CD4-positive, alpha-beta memory T cell (primary cell): Measurements from ENCODE around the gene GLS. TPM values are rescaled to one million over a fixed set of nuclear protein-coding genes. Genes with fewer than 3 reads are reported as not detected.
A peak's percentile ranks its signal among the peaks of the same experiment; 100 is the strongest.
"Not testable (repeated sequence)": the region's sequence is repeated elsewhere in the genome, so short reads cannot be mapped to it uniquely, and the experiment has no call there.

ENCODE experiments used
- CTCF ChIA-PET: fragments of 350-600 bp; sonication (Branson Sonifier 250); formaldehyde crosslinking; loops from one replicate; lab custom pipeline; 2021; ENCODE audit warnings: inconsistent platforms; ENCODE audit not compliant: partially characterized antibody; lab: Charles Lee
- POLR2A ChIA-PET: fragments of 350-600 bp; sonication (Branson Sonifier 250); formaldehyde crosslinking; loops from one replicate; lab custom pipeline; 2021; ENCODE audit not compliant: partially characterized antibody; lab: Charles Lee
- DNase-seq, 5 donors: peaks; one replicate each; pipeline versions ENCODE4 v3.0.0 to v3.0.0-alpha.2; 2020 to 2022; ENCODE audit warnings: mixed read lengths in 1 of 5
- H3K27ac ChIP-seq: one replicate; pipeline ENCODE4 v1.7.0; 2013; ENCODE audit warnings: low read depth, low read length
- H3K27me3 ChIP-seq: 2 replicates; pipeline ENCODE4 v1.7.0; 2013; ENCODE audit warnings: mild to moderate bottlenecking, low read length, moderate library complexity; ENCODE audit not compliant: insufficient read depth
- H3K36me3 ChIP-seq: 2 replicates; pipeline ENCODE4 v1.7.0; 2013; ENCODE audit warnings: mild to moderate bottlenecking, low read length, moderate library complexity; ENCODE audit not compliant: insufficient read depth
- H3K4me1 ChIP-seq: 2 replicates; pipeline ENCODE4 v1.7.0; 2013; ENCODE audit warnings: mild to moderate bottlenecking, low read length, moderate library complexity; ENCODE audit not compliant: insufficient read depth
- H3K4me3 ChIP-seq, 2 donors: one replicate each; pipeline ENCODE4 v1.7.0; 2013; ENCODE audit warnings: low read length in 2 of 2, mild to moderate bottlenecking in 1 of 2
- H3K9me3 ChIP-seq, 2 donors: one replicate each; pipeline ENCODE4 v1.7.0; 2013; ENCODE audit warnings: low read length in 2 of 2, control low read depth in 1 of 2; ENCODE audit not compliant: control insufficient read depth in 1 of 2
- H3K27ac Mint-ChIP-seq, 7 donors: one replicate each; pipeline ENCODE4 v1.8.0; 2020 to 2021; ENCODE audit warnings: mixed read lengths in 7 of 7, mild to moderate bottlenecking in 6 of 7, inconsistent platforms in 3 of 7, moderate library complexity in 3 of 7
- H3K27me3 Mint-ChIP-seq, 2 donors: one replicate each; pipeline ENCODE4 v1.8.0; 2020 to 2021; ENCODE audit warnings: mixed read lengths in 2 of 2
- H3K36me3 Mint-ChIP-seq, 2 donors: one replicate each; pipeline ENCODE4 v1.8.0; 2020 to 2021; ENCODE audit warnings: mixed read lengths in 2 of 2, inconsistent platforms in 1 of 2, mild to moderate bottlenecking in 1 of 2
- H3K4me1 Mint-ChIP-seq, 4 donors: one replicate each; pipeline ENCODE4 v1.8.0; 2020 to 2021; ENCODE audit warnings: mixed read lengths in 4 of 4, mild to moderate bottlenecking in 1 of 4
- H3K4me3 Mint-ChIP-seq, 8 donors: one replicate each; pipeline ENCODE4 v1.8.0; 2020 to 2021; ENCODE audit warnings: mixed read lengths in 8 of 8, mild to moderate bottlenecking in 7 of 8, moderate library complexity in 6 of 8, inconsistent platforms in 3 of 8
- H3K9me3 Mint-ChIP-seq, 8 donors: one replicate each; pipeline ENCODE4 v1.8.0; 2020 to 2021; ENCODE audit warnings: mixed read lengths in 8 of 8, mild to moderate bottlenecking in 5 of 8, inconsistent platforms in 3 of 8, moderate library complexity in 1 of 8
- intact Hi-C: fragments of 100-400 bp; cut with micrococcal nuclease; formaldehyde crosslinking; loops from one replicate; pipeline ENCODE4 v1.15.1; 2023
- polyA plus RNA-seq, 2 donors: library from polyadenylated mRNA; unstranded; fragments of 300-500 nt; fragmentation: Illumina TruSeq; gene quantifications; one replicate each; pipeline ENCODE4 v1.2.3, GENCODE V29; 2021
- total RNA-seq, 2 experiments: library from RNA; stranded (reverse); gene quantifications; one replicate each; pipeline ENCODE4 v1.2.3, GENCODE V29; 2021

Gene GLS
- total and polyA plus RNA-seq, 4 experiments from 2014 or later, result 27.0 to 208 (median 132) TPM

DNA sequence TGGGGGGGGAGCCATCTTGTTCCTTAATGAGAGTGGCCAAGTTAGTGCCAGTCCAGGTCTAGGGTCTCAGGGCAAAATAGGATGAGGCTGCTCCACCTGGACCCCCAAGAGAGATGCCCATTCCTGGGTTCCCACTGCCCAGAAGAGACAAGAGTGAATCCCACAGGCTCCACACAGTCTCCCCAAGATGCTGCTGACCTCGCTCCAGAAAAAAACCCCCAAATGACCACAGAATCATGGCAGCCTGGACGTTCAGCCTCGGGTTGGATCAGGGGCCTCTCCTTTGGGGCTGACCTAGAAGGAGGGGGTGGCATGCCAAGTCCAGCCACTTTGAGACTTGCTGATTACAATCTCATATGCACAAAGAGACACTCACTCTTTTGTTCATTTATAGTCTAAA is 108.3 kb downstream of the GLS start:
- DNase-seq, result no peak
- ChIA-PET POLR2A (interaction anchor here (1.2 to 1.6 kb wide), 5 partner anchors 13 to 107 kb away, joined by 3 to 5 read pairs (median 3); partner anchors contain the start of gene GLS), CTCF (interaction anchor here (1.3 to 1.5 kb wide), 3 partner anchors 19 to 208 kb away, joined by 3 to 4 read pairs (median 3); no protein-coding TSS in a partner anchor)
- no peak overlapping the region for H3K27ac ChIP-seq
- no peak overlapping the region for H3K4me3 Mint-ChIP-seq
- H3K36me3 ChIP-seq, result peaks cover 97% of the 10 kb centered on the region
- H3K27me3 ChIP-seq, result no peaks in the 10 kb centered on the region
- no peaks in the 10 kb centered on the region for H3K9me3 Mint-ChIP-seq
- no peaks in the 10 kb centered on the region for H3K9me3 ChIP-seq
- intact Hi-C loops, result loop anchor here (5.0 kb wide), 1 partner anchor 33 kb away; no protein-coding TSS in a partner anchor
- H3K27me3 Mint-ChIP-seq, result no peaks in the 10 kb centered on the region
- H3K27ac Mint-ChIP-seq, result no peak overlapping the region
- peaks cover 13 to 28% (median 20%) of the 10 kb centered on the region in 4 donors for H3K4me1 Mint-ChIP-seq
- H3K36me3 Mint-ChIP-seq, result peaks cover 81 to 92% of the 10 kb centered on the region in 2 donors
- peaks cover 13% of the 10 kb centered on the region for H3K4me1 ChIP-seq
- H3K4me3 ChIP-seq, result no peak overlapping the region

- no peaks in the 10 kb centered on the region for H3K9me3 ChIP-seq
- peaks cover 13% of the 10 kb centered on the region for H3K4me1 ChIP-seq
- peaks cover 94% of the 10 kb centered on the region for H3K36me3 ChIP-seq
- Mint-ChIP-seq H3K4me1 (peaks cover 16 to 29% (median 22%) of the 10 kb centered on the region in 4 donors), H3K27me3 (no peaks in the 10 kb centered on the region), H3K9me3 (no peaks in the 10 kb centered on the region), H3K4me3 (no peak overlapping the region), H3K27ac (peak overlapping the region in 4 of 7 donors; percentile 38 to 81 (median 60)), H3K36me3 (peaks cover 78 to 89% of the 10 kb centered on the region in 2 donors)
- H3K27ac ChIP-seq, result no peak overlapping the region
- H3K4me3 ChIP-seq, result no peak overlapping the region
- ChIA-PET CTCF (interaction anchor here (0.7 to 1.3 kb wide), 3 partner anchors 62 to 209 kb away, joined by 3 to 4 read pairs (median 3); no protein-coding TSS in a partner anchor), POLR2A (interaction anchor here (1.2 to 1.3 kb wide), 2 partner anchors 15 to 109 kb away, joined by 3 to 5 read pairs; partner anchors contain the start of gene GLS)
- DNase-seq, result no peak
- H3K27me3 ChIP-seq, result no peaks in the 10 kb centered on the region
- intact Hi-C loops, result no loop called here
Observed at GRCh38 chr2:190990132-190990531, 109.5 kb downstream of the GLS start.

GRCh38 chr2:190993292-190993643 is 112.6 kb downstream of the GLS start:
- H3K27ac ChIP-seq, result no peak overlapping the region
- no peaks in the 10 kb centered on the region for H3K27me3 ChIP-seq
- peaks cover 94% of the 10 kb centered on the region for H3K36me3 ChIP-seq
- Mint-ChIP-seq H3K9me3 (no peaks in the 10 kb centered on the region), H3K27me3 (no peaks in the 10 kb centered on the region), H3K4me1 (peaks cover 22 to 41% (median 30%) of the 10 kb centered on the region in 4 donors), H3K27ac (peak overlapping the region in 4 of 7 donors; percentile 10 to 73 (median 16)), H3K4me3 (no peak overlapping the region), H3K36me3 (peaks cover 81 to 90% of the 10 kb centered on the region in 2 donors)
- intact Hi-C loops, result no loop called here
- POLR2A ChIA-PET, result no interaction called here
- no peaks in the 10 kb centered on the region for H3K9me3 ChIP-seq
- CTCF ChIA-PET, result interaction anchor here (1.1 to 1.9 kb wide), 4 partner anchors 36 to 163 kb away, joined by 3 to 5 read pairs (median 4); no protein-coding TSS in a partner anchor
- H3K4me1 ChIP-seq, result peaks cover 7% of the 10 kb centered on the region
- no peak for DNase-seq
- no peak overlapping the region for H3K4me3 ChIP-seq

- no peaks in the 10 kb centered on the region for H3K9me3 Mint-ChIP-seq
- peaks cover 7% of the 10 kb centered on the region for H3K4me1 ChIP-seq
- no peaks in the 10 kb centered on the region for H3K9me3 ChIP-seq
- H3K4me1 Mint-ChIP-seq, result peaks cover 22 to 45% (median 31%) of the 10 kb centered on the region in 4 donors
- H3K36me3 ChIP-seq, result peaks cover 92% of the 10 kb centered on the region
- H3K27me3 Mint-ChIP-seq, result no peaks in the 10 kb centered on the region
- intact Hi-C loops, result no loop called here
- peaks cover 77 to 87% of the 10 kb centered on the region in 2 donors for H3K36me3 Mint-ChIP-seq
- ChIA-PET POLR2A (no interaction called here), CTCF (interaction anchor here (1.1 to 4.2 kb wide), 6 partner anchors 27 to 162 kb away, joined by 3 to 19 read pairs (median 4); no protein-coding TSS in a partner anchor)
- H3K27me3 ChIP-seq, result no peaks in the 10 kb centered on the region
- no peak for DNase-seq
- H3K4me3 Mint-ChIP-seq, result peak overlapping the region in 1 of 8 donors; percentile 57
- H3K27ac Mint-ChIP-seq, result peak overlapping the region; percentile 10 to 86 (median 52)
- H3K27ac ChIP-seq, result no peak overlapping the region
- H3K4me3 ChIP-seq, result no peak overlapping the region
Observed at GRCh38 chr2:190994148-190994547, 113.5 kb downstream of the GLS start.

- peaks cover 78 to 88% of the 10 kb centered on the region in 2 donors for H3K36me3 Mint-ChIP-seq
- H3K27me3 Mint-ChIP-seq, H3K9me3 ChIP-seq, intact Hi-C loops, DNase-seq, H3K27me3 ChIP-seq, H3K4me3 Mint-ChIP-seq, H3K4me3 ChIP-seq, POLR2A ChIA-PET, H3K9me3 Mint-ChIP-seq, H3K4me1 ChIP-seq, H3K27ac ChIP-seq: not testable (repeated sequence)
- H3K36me3 ChIP-seq, result peaks cover 92% of the 10 kb centered on the region
- H3K27ac Mint-ChIP-seq, result peak overlapping the region in 6 of 7 donors; percentile 27 to 88 (median 78)
- peaks cover 27 to 56% (median 30%) of the 10 kb centered on the region in 4 donors for H3K4me1 Mint-ChIP-seq
- CTCF ChIA-PET, result interaction anchor here (1.1 to 4.2 kb wide), 6 partner anchors 8 to 43 kb away, joined by 4 to 19 read pairs (median 6); no protein-coding TSS in a partner anchor
Observed at GRCh38 chr2:190995315-190995714, 114.7 kb downstream of the GLS start.

DNA sequence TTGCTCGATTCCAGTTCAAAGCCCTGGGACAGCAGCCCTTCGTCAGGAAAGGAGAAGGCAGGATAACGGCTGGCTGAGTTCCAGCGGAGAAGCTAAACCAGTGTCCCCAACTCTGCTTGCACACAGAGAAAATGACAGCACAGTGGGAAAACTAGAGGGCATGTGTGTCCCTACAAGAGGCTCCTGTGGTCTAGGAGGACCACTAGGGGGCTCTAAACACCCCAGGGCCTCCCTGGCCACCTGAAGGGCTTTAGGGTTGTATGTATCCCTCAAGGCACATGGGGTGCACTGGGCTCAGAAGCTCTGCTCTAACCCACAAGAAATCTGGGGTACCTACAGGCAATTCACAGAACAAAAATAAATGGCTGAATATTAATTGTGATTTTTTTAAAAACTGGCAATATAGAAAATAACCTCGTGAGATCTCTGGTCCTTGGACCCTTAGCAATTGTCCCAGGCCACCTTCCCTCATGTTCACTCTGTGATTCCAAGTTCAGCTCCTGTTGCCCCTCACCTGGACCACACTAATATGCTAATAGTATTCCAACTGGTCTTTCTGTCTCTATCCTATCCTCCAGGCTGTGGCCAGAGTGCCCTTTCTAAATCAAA is 115.8 kb downstream of the GLS start:
- intact Hi-C loops, result loop anchor here (1.0 to 2.0 kb wide), 4 partner anchors 14 to 146 kb away; no protein-coding TSS in a partner anchor
- H3K4me1 Mint-ChIP-seq, result peaks cover 32 to 63% (median 36%) of the 10 kb centered on the region in 4 donors
- Histone ChIP-seq H3K27ac (no peak overlapping the region), H3K36me3 (peaks cover 92% of the 10 kb centered on the region), H3K9me3 (no peaks in the 10 kb centered on the region), H3K4me1 (peaks cover 11% of the 10 kb centered on the region), H3K27me3 (no peaks in the 10 kb centered on the region), H3K4me3 (no peak overlapping the region)
- peak in 4 of 5 donors; percentile 21 to 40 (median 37) for DNase-seq
- no peaks in the 10 kb centered on the region for H3K9me3 Mint-ChIP-seq
- no peaks in the 10 kb centered on the region for H3K27me3 Mint-ChIP-seq
- ChIA-PET POLR2A (interaction anchor here (1.1 to 1.7 kb wide), 3 partner anchors 14 to 27 kb away, joined by 3 to 5 read pairs (median 4); partner anchors contain the start of gene STAT1), CTCF (interaction anchor here (0.8 to 4.2 kb wide), 19 partner anchors 9 to 160 kb away, joined by 3 to 19 read pairs (median 5); partner anchors contain the start of gene GLS)
- H3K36me3 Mint-ChIP-seq, result peaks cover 85 to 88% of the 10 kb centered on the region in 2 donors
- H3K27ac Mint-ChIP-seq, result peak overlapping the region; percentile 75 to 92 (median 83)
- no peak overlapping the region for H3K4me3 Mint-ChIP-seq

DNA sequence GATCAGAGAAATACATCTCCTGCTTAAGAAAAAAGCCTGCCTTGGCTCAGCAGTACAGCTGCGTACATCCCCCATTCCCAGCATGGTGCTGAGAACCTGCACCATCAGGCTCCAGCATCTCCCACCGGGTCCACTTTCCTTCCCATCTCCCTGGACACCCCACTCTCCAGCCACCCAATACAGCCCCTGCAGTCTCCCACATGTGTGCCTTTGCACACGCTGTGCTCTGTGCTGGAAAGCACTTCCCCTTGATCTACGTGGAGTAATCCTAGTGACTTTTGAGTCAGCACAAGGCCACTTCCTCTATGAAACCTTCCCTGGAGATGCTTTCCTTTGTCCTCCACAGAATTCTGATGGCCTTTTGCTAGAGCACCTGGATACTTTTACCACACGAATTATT is 116.3 kb downstream of the GLS start:
- H3K4me1 Mint-ChIP-seq, result peaks cover 33 to 67% (median 37%) of the 10 kb centered on the region in 4 donors
- no peaks in the 10 kb centered on the region for H3K27me3 Mint-ChIP-seq
- Histone ChIP-seq H3K27me3 (no peaks in the 10 kb centered on the region), H3K4me3 (no peak overlapping the region), H3K36me3 (peaks cover 92% of the 10 kb centered on the region), H3K9me3 (no peaks in the 10 kb centered on the region), H3K27ac (peak overlapping the region; percentile 25), H3K4me1 (peaks cover 16% of the 10 kb centered on the region)
- ChIA-PET CTCF (interaction anchor here (0.8 to 4.2 kb wide), 17 partner anchors 9 to 159 kb away, joined by 3 to 19 read pairs (median 6); partner anchors contain the start of gene GLS), POLR2A (interaction anchor here (1.1 to 1.7 kb wide), 5 partner anchors 11 to 27 kb away, joined by 3 to 5 read pairs (median 4); partner anchors contain the start of gene STAT1)
- no peak for DNase-seq
- H3K36me3 Mint-ChIP-seq, result peaks cover 86 to 90% of the 10 kb centered on the region in 2 donors
- intact Hi-C loops, result loop anchor here (1.0 to 2.0 kb wide), 4 partner anchors 14 to 147 kb away; no protein-coding TSS in a partner anchor
- H3K27ac Mint-ChIP-seq, result peak overlapping the region; percentile 75 to 92 (median 83)
- no peak overlapping the region for H3K4me3 Mint-ChIP-seq
- H3K9me3 Mint-ChIP-seq, result no peaks in the 10 kb centered on the region
